ENCODE results near the gene IGF1R. TPM values are rescaled to one million over a fixed set of nuclear protein-coding genes. Genes with fewer than 3 reads are reported as not detected.
A peak's percentile ranks its signal among the peaks of the same experiment; 100 is the strongest.

Gene IGF1R
- total RNA-seq, 1 experiment from 2014 or later: 14.2 TPM

DNA sequence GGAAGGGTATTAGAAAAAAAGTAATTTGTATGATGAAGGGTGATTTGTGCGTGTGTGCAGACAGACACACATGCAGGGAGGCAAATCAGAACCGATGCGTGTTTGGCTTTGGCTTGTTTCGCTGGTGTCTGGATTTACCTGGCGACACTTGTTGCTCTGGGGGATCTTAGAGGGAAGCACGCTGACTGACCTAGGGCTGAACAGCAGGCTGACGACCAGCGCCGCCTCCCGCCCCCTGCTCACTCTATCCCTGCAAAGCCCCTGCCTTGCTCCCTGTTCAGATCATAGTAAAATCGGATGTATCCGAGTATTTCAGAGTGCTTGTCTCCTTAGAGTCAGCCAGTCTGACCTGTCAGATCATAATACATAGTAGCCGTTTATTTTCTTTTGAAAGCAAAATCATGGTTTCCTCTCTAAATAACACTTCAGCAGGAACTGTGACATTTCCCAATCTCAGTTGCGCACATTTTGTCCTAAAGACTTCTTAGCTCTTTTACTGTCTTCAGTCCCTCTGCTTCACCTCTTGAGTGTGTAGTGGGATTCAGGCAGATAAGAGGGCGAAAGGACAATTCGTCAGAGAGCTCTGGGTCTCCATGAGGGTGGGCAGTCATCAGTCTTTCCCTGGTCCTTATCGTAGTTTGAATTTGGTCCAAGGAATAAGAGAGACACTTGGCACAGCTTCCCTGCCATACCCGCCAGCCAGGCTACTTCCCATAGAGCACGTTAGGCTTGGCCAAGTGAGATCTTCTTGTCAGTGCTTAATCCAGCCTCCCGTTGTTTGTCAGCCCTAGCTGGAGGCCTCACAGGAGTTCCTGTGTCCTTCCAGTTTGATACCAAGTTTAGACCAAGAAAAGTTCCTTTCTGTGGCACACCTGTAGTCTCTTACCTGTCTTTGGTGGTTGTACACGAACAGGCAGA is 261.9 kb downstream of the IGF1R start:
- no peak for DNase-seq (ENCODE audit: low read depth)

- peak; percentile 51 for DNase-seq (ENCODE audit: low read depth)
These were observed 266.3 kb downstream of the IGF1R start for GRCh38 chr15:98914626-98915025.

DNA sequence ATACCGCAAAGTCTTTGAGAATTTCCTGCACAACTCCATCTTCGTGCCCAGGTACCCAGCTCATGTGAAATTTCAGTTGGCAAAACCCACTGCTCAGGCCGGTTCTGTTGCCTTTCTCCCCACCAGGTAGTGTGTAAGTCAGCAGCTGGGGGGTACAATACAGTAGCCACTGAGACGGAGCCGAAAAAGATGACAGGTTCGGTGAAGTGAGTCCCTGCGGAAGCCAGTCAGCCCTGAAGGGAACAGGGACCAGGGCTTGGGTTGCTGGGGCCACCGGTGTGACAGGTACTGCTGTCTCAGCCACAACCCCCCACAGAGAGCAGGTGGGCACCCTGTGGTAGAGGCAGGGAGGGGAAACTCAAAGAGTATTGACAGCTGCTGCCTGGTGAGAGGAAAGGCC is 268.5 kb downstream of the IGF1R start:
- no peak for DNase-seq (ENCODE audit: low read depth)

DNA sequence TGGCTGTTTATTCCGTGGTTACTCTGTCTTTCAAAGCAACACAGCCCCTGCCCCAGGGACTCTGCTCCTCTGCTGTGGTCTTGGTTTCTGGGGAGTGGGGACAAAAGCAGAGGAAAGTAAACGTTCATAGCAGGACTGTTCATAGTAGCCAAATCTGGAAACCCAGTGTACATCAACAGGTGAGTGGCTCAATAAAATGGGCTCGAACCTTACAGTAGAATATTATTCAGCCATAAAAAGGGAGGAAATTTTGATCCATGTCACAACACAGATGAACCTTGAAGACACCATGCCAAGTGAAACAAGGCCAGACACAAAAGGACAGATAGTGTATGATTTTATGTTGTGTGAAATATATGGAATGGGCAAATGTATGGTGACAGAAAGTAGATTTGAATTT is 269.1 kb downstream of the IGF1R start:
- DNase-seq (ENCODE audit: low read depth): no peak

DNA sequence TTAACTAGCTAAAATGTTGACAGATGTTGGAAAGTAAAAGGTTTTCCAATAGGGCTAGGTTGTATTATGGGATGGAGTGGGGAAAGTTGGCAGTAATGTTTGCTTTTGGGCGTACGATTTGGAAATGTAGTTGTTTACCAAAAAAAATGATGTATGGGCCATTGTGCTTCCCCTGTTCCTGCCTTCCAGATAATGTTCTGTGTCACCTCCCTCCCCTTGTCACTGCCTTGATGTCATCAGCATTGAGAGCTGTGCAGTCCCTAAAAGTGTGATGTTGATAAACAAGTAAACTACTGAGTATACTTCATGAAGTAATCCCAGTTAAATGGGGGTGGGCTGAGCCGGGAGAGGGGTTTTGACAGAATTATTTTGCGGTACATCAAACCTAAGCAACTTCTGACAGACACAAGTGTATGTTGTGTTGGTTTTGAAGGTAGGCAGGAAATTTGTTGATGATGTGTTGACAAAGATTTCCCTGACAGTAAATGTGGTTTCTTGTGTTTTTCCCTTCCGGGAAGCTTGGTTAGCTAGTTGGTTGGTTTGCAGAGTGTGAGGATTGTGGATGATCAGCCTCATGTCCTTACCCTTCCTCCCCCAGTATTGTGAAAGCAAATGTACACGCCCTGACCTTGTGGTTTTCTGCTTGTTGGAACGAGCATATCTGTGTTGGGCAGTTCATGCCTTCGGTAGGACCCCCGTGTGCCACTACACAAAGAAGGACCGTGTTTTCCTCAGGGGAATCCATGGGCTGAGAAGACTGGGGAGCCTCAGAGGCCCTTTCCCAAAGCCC is 271.9 kb downstream of the IGF1R start:
- no peak for DNase-seq (ENCODE audit: low read depth)

DNA sequence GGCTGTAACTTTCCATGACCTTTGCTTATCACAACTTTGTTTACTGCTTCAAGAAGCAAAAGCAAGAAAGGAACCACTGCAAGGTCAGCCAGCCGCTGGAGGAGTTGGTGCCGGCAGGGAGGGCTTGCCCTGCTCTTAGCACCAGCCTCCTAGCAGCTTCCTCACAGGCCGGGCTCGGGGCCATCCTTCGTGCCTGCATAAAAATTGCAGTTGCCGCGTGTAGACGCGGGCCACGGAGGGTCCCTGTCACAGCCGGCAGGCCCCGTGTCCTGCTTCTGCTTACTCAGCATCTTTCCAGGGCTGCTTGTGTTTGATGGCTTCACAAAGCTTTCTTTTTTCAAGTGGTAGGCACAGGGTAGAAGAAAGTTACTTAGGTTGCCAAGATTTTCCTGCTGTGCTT is 274.8 kb downstream of the IGF1R start:
- DNase-seq (ENCODE audit: low read depth): no peak

DNA sequence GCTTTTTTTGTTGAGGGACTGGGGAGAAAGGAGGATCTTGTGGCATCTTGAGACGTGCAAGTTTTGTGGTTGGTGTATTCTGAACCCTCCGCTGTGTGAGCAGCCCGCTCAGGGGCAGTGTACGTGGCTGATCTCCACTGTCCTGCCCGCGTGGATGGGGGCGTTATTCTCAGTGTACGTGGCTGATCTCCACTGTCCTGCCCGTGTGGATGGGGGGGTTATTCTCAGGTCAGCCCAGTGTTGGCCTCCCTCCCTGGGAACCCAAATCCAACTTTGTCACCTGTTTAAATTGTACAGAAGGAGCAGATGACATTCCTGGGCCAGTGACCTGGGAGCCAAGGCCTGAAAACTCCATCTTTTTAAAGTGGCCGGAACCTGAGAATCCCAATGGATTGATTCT is 275.2 kb downstream of the IGF1R start:
- DNase-seq (ENCODE audit: low read depth): no peak

DNA sequence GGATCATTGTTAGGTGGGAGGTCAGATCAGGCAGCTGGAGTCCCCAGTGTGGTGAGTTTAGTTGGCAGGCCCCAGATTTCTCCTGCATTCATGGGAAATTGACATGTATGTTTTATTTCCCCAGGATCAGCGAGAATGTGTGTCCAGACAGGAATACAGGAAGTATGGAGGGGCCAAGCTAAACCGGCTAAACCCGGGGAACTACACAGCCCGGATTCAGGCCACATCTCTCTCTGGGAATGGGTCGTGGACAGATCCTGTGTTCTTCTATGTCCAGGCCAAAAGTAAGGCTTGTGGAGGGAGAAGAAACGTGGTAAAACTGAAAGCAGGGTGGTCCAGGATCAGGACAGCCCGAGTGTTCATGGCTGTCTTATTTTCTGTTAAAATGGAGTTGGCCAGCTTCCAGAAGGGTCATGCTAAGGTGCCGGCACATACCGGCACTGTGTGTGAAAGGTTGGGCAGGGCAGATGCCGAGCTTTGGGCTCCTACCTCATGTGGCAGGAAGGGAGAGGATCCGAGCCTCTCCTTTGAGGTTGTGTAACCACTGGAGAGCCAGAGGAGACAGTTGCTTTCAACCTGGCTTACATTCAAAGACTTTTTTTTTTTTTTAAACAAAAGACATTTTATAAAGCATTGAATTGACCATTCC is 276.2 kb downstream of the IGF1R start:
- no peak for DNase-seq (ENCODE audit: low read depth)

GRCh38 chr15:98926236-98926635 is 277.9 kb downstream of the IGF1R start:
- DNase-seq (ENCODE audit: low read depth): no peak

DNA sequence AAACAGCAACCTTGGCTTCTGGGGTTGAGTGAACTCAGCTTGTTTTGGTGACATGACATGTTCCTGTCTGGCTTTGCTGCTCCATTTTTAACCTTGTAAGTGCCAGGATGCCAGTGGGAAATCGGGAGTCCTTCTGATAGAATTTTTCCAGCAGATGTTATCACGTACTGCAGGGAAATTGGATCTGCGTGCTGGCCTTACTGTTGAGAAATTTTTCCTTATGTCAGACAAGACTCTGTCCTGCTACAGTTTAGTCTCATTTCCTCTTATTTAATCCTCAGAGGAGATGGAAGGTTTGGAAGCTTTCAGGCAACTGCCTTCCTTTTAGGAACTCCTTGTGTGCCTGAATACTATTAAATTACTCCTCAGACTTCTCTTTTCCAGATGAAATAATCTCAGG is 278.7 kb downstream of the IGF1R start:
- no peak for DNase-seq (ENCODE audit: low read depth)

DNA sequence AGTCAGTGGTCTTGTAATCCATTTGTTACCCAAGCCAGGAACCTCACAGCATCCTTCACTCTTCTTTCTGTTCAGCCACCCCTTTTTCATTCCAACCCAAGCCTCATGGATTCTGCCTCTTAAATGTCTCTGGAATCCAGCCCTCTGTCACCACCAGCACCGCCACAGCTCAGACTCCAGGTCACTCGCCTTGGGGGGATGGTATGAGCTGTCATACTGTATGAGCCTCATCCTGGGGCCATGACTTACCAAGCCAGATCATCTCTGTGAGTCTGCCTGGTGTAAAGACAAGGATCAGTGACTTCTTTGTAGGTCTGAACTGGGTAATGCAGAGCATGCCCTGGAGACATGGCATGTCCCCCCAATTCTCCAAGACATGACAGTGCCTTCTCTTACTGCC is 279.7 kb downstream of the IGF1R start:
- DNase-seq (ENCODE audit: low read depth): no peak

- no peak for DNase-seq (ENCODE audit: low read depth)
These were observed 282.2 kb downstream of the IGF1R start for GRCh38 chr15:98930576-98930975.

- DNase-seq (ENCODE audit: low read depth): no peak
These were observed 282.7 kb downstream of the IGF1R start for GRCh38 chr15:98931004-98931403.

DNA sequence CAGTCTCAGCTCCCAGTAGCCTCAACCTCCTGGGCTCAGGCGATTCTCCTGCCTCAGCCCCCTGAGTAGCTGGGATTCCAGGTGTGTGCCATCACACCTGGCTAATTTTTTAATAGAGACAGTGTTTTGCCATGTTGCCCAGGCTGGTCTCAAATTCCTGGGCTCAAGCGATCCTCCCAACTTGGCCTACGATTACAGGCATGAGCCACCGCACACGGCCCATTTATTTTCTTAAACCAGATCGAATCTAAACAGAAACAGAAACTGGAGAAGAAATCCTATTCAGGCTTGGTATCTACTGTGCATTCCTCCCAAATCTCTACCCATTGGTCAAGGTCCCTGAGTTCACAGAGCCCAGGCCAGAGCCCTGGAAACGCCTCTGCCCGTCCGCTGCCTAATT is 285.1 kb downstream of the IGF1R start:
- DNase-seq (ENCODE audit: low read depth): no peak

- no peak for DNase-seq (ENCODE audit: low read depth)
These were observed 287.4 kb downstream of the IGF1R start for GRCh38 chr15:98935736-98936135.

DNA sequence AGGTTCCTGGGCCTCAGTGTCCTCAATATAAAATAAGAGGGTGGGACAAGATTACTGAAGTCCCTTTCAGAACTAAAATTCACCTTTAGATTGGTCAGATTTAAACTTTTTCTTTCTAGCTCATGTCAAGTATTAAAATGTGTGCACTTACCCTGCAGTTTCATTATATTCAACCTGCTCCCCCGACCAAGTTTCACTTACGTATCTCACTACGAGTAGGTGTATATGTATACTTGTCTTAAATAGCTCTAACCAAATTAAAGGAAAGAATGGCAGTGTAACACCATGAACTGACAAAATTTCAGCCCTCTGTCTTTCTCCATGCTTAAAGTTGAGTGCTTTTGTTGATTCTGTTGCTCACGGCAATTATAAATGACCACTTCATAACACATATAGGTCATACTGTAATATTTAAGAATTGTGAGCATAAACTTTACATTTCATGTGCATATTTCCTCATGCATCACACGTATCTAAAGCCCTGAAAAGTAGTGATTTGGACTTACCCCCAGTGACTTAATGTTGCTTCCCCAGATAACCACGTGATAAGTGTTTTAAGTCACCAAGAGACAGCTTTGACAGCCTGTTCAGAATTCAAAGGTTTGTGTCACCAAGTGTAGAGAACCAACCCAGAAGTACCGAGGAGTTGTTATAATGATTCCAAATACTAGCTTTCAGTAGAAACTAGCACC is 289.2 kb downstream of the IGF1R start:
- no peak for DNase-seq (ENCODE audit: low read depth)

- DNase-seq (ENCODE audit: low read depth): no peak
These were observed 289.7 kb downstream of the IGF1R start for GRCh38 chr15:98938105-98938417.

GRCh38 chr15:98938799-98939198 is 290.5 kb downstream of the IGF1R start:
- no peak for DNase-seq (ENCODE audit: low read depth)

DNA sequence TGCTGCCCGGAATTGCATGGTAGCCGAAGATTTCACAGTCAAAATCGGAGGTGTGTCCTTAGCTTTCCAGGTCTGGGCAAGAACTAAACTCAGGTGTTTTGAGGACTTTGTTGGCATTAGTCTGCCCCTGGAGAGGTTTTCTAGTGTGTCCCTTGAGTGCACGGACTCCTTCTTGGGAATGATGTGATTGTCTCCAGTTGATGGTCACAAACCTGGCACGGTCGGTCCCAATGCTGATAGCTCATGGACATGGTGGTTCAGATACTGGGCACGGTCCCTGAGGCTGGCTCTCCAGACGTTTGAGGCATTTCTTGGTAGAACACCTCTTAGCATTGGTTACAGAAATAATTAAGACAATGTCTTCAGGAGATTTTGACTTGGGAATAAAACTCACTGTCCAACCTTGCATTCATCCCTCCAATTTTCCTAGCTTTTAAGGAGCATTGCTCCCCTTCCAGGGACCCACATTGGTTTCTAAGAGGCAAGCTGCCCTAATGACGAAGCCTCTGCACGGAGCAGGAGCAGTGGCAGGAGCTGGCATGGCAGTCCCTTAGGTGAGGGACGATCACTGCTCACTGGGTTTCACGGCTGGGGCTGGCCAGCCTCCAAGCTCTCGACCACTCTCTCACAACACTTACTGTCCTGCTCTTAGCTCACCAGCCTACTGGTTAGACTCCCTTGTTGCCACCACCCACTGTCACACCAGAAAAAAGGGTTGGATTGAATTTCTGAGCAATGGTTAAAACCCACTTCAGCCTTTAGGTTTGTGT is 291.2 kb downstream of the IGF1R start:
- no peak for DNase-seq (ENCODE audit: low read depth)

- DNase-seq (ENCODE audit: low read depth): no peak
These were observed 293.4 kb downstream of the IGF1R start for GRCh38 chr15:98941595-98942255.

DNA sequence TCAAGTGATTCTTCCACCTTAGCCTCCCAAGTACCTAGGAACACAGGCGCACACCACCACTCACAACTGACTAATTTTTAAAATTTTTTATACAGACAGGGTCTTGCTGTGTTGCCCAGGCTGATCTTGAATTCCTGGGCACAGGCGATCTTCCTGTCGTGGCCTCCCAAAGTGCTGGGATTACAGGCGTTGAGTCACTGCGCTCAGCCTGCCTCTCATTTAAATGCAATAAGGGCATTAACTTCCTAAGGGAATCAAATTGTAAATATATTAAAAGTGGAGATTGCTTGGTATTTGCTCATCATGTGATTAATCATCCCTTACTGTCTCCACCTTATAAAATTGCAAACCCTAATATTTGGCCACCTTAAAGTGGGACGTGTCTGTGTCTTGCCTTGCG is 294.1 kb downstream of the IGF1R start:
- no peak for DNase-seq (ENCODE audit: low read depth)

Measured in Daoy (cell line).